HepG2 (cell line): Measurements from ENCODE around the gene DOHH. TPM values are rescaled to one million over a fixed set of nuclear protein-coding genes. Genes with fewer than 3 reads are reported as not detected.

ENCODE experiments used
- ATAC-seq: fragments of 200-7000 bp; cut with Tn5 transposase; 3 replicates; pipeline ENCODE4 v1.9.1; 2020; ENCODE audit warnings: mild to moderate bottlenecking, moderate library complexity
- BruUV-seq: library from RNA; stranded (reverse); fragments of 400-500 nt; replicated peaks from 2 replicates; lab custom pipeline; 2021; lab: Mats Ljungman, UMichigan
- CTCF ChIA-PET: fragments of 300-600 bp; formaldehyde crosslinking; extraction: SDS; loops from one replicate; lab custom pipeline; 2021; ENCODE audit warnings: low total read pairs, inconsistent platforms, low intra/inter-chr PET ratio; lab: Yijun Ruan, JAX
- POLR2A ChIA-PET: fragments of 350-600 bp; sonication (Branson Sonifier 250); formaldehyde crosslinking; loops from one replicate; lab custom pipeline; 2020; ENCODE audit warnings: antibody characterized with exemption, inconsistent platforms; lab: Yijun Ruan, JAX
- DNase-seq: peaks from one replicate; pipeline ENCODE4 v3.0.0-alpha.2; 2015; ENCODE audit warnings: low spot score
- FAIRE-seq: peaks from 3 replicates; lab custom pipeline; 2011; peaks lifted over from hg19 to GRCh38; lab: Jason Lieb, UNC
- H2AFZ ChIP-seq: one replicate; pipeline ENCODE4 v1.6.1; 2011; ENCODE audit warnings: low read length, inconsistent platforms
- H3K27ac ChIP-seq: fragments of 300-600 bp; 3 replicates; pipeline ENCODE4 v1.8.0; 2011; ENCODE audit warnings: mixed run types, mild to moderate bottlenecking, mixed read lengths, low read length, inconsistent platforms; ENCODE audit not compliant: insufficient read depth; ENCODE audit errors: extremely low read length
- H3K27me3 ChIP-seq, 2 experiments: fragments of 200-600 bp in 1 of 2; 2 replicates in 1 of 2; 3 replicates in 1 of 2; pipeline versions ENCODE4 v1.6.0 to v1.8.0; 2011; ENCODE audit warnings: low read length in 2 of 2, mild to moderate bottlenecking in 2 of 2, moderate library complexity in 2 of 2, inconsistent platforms in 1 of 2; ENCODE audit not compliant: insufficient read depth in 2 of 2, control insufficient read depth in 1 of 2
- H3K36me3 ChIP-seq, 2 experiments: fragments of 200-600 bp in 1 of 2; replicated peaks in 1 of 2; 2 replicates in 1 of 2; 3 replicates in 1 of 2; pipeline versions ENCODE4 v1.5.1 to v1.8.0; 2011; ENCODE audit warnings: low read length in 2 of 2, inconsistent platforms in 1 of 2; ENCODE audit not compliant: insufficient read depth in 2 of 2, control insufficient read depth in 1 of 2
- H3K4me1 ChIP-seq: 2 replicates; pipeline ENCODE4 v1.5.1; 2012; ENCODE audit warnings: low read length, inconsistent platforms; ENCODE audit not compliant: insufficient read depth
- H3K4me2 ChIP-seq: 2 replicates; pipeline ENCODE4 v1.6.0; 2011; ENCODE audit warnings: low read depth, low read length, inconsistent platforms
- H3K4me3 ChIP-seq, 3 experiments: fragments of 200-600 bp in 1 of 3; sonication (generic), shearing (Covaris generic) in 1 of 3; replicated peaks in 1 of 3; 2 replicates each; pipeline ENCODE4 v1.5.1; 2011 to 2016; ENCODE audit warnings: low read length in 3 of 3, inconsistent platforms in 2 of 3, low read depth in 2 of 3, mild to moderate bottlenecking in 2 of 3, control low read depth in 1 of 3, mixed read lengths in 1 of 3; ENCODE audit not compliant: insufficient read depth in 1 of 3
- H3K79me2 ChIP-seq: one replicate; pipeline ENCODE4 v1.6.1; 2011; ENCODE audit warnings: low read length, inconsistent platforms; ENCODE audit not compliant: insufficient read depth
- H3K9ac ChIP-seq: 2 replicates; pipeline ENCODE4 v1.6.0; 2011; ENCODE audit warnings: mild to moderate bottlenecking, low read depth, low read length, inconsistent platforms; ENCODE audit not compliant: insufficient read depth
- H3K9me3 ChIP-seq: 2 replicates; pipeline ENCODE4 v1.5.1; 2012; ENCODE audit warnings: mild to moderate bottlenecking, low read length
- H4K20me1 ChIP-seq: 2 replicates; pipeline ENCODE4 v1.6.0; 2011; ENCODE audit warnings: inconsistent platforms, mild to moderate bottlenecking, low read length, moderate library complexity; ENCODE audit not compliant: insufficient read depth
- ELF4 ChIP-seq: sonication (generic); formaldehyde crosslinking; IDR thresholded peaks from 2 replicates; pipeline ENCODE4 v1.5.0; 2020; ENCODE audit warnings: missing genetic modification reagents, mild to moderate bottlenecking, moderate library complexity, borderline replicate concordance
- EP300 ChIP-seq, 3 experiments: sonication (generic) in 1 of 3; formaldehyde crosslinking in 1 of 3; IDR thresholded peaks; 2 replicates each; pipeline versions ENCODE4 v1.5.1 to v1.6.1; 2011 to 2020; ENCODE audit warnings: low read depth in 2 of 3, low read length in 2 of 3, borderline replicate concordance in 1 of 3, improper control_type of control experiment in 1 of 3, mild to moderate bottlenecking in 1 of 3, missing genetic modification reagents in 1 of 3, moderate library complexity in 1 of 3
- FIP1L1 ChIP-seq: fragments of 200-400 bp; formaldehyde crosslinking; IDR thresholded peaks from 2 replicates; pipeline ENCODE4 v1.6.1; 2018; ENCODE audit warnings: low read depth, mild to moderate bottlenecking, low read length, moderate library complexity, borderline replicate concordance; ENCODE audit not compliant: insufficient read depth
- FOXM1 ChIP-seq: sonication (generic); formaldehyde crosslinking; IDR thresholded peaks from 2 replicates; pipeline ENCODE4 v1.5.0; 2020; ENCODE audit warnings: missing genetic modification reagents
- HES4 ChIP-seq: sonication (generic); formaldehyde crosslinking; IDR thresholded peaks from 2 replicates; pipeline ENCODE4 v1.9.0; 2021; ENCODE audit warnings: mild to moderate bottlenecking, missing genetic modification reagents, borderline replicate concordance
- ISX ChIP-seq: sonication (generic); formaldehyde crosslinking; conservative IDR thresholded peaks from 2 replicates; pipeline ENCODE4 v1.5.0; 2020; ENCODE audit warnings: missing genetic modification reagents
- MAFG ChIP-seq: sonication (generic); formaldehyde crosslinking; IDR thresholded peaks from 2 replicates; pipeline ENCODE4 v1.5.1; 2020; ENCODE audit warnings: mild to moderate bottlenecking, missing genetic modification reagents
- MEIS2 ChIP-seq: sonication (generic); formaldehyde crosslinking; IDR thresholded peaks from 2 replicates; pipeline ENCODE4 v1.9.0; 2021; ENCODE audit warnings: mild to moderate bottlenecking, missing genetic modification reagents
- NCOA5 ChIP-seq: sonication (generic); formaldehyde crosslinking; IDR thresholded peaks from 2 replicates; pipeline ENCODE4 v1.4.0; 2020; ENCODE audit warnings: missing genetic modification reagents
- RBFOX2 ChIP-seq: fragments of 200-400 bp; formaldehyde crosslinking; IDR thresholded peaks from 2 replicates; pipeline ENCODE4 v1.6.1; 2017; ENCODE audit warnings: low read depth, mild to moderate bottlenecking, low read length
- RNF2 ChIP-seq: fragments of 450-650 bp; conservative IDR thresholded peaks from 2 replicates; pipeline ENCODE4 v1.6.1; 2016; ENCODE audit warnings: low read depth
- STAT5B ChIP-seq: sonication (generic); formaldehyde crosslinking; IDR thresholded peaks from 2 replicates; pipeline ENCODE4 v1.4.0; 2020; ENCODE audit warnings: missing genetic modification reagents
- ZBTB37 ChIP-seq: sonication (generic); formaldehyde crosslinking; IDR thresholded peaks from 2 replicates; pipeline ENCODE4 v1.4.0; 2020; ENCODE audit warnings: mild to moderate bottlenecking, missing genetic modification reagents
- ZC3H13 ChIP-seq: sonication (generic); formaldehyde crosslinking; IDR thresholded peaks from 2 replicates; pipeline ENCODE4 v1.8.1; 2023; ENCODE audit warnings: mild to moderate bottlenecking, missing genetic modification reagents, moderate library complexity
- ZNF33A ChIP-seq: sonication (generic); formaldehyde crosslinking; IDR thresholded peaks from 2 replicates; pipeline ENCODE4 v1.5.1; 2020; ENCODE audit warnings: missing genetic modification reagents, mild to moderate bottlenecking, moderate library complexity, borderline replicate concordance
- ZNF562 ChIP-seq: sonication (generic); formaldehyde crosslinking; IDR thresholded peaks from 2 replicates; pipeline ENCODE4 v1.8.0; 2022; ENCODE audit warnings: missing genetic modification reagents, borderline replicate concordance
- ZNF768 ChIP-seq: sonication (generic); formaldehyde crosslinking; IDR thresholded peaks from 2 replicates; pipeline ENCODE4 v1.4.0; 2020; ENCODE audit warnings: missing genetic modification reagents
- WGBS: methylation state at CpG from one replicate; pipeline ENCODE4 v1.1.6; 2017; ENCODE audit warnings: low lambda C conversion rate; 5-methylcytosine and 5-hydroxymethylcytosine counted together
- in situ Hi-C: cut with HindIII; loops from 2 replicates; pipeline ENCODE4 v1.10.0; 2017; ENCODE audit warnings: low pct_unique_long_range_greater_than_20kb; ENCODE audit not compliant: extremely low pct_ligation_motif_present
- intact Hi-C: fragments of 100-400 bp; cut with micrococcal nuclease; formaldehyde crosslinking; loops from one replicate; pipeline ENCODE4 v1.10.0; 2022; ENCODE audit not compliant: unreplicated experiment
- polyA plus RNA-seq, 8 experiments: library from polyadenylated mRNA; depleted of rRNA in 3 of 8; stranded (reverse) in 7 of 8; unstranded in 1 of 8; fragments of >200 nt; fragmentation: Illumina TruSeq in 4 of 8; extraction: Trizol in 4 of 8; gene quantifications; 2 replicates each; pipeline versions ENCODE4 v1.2.1 to v1.2.3, GENCODE V29; 2011 to 2016; ENCODE audit warnings: low read depth in 4 of 8, missing spikeins in 1 of 8, mixed read lengths in 1 of 8; ENCODE audit not compliant: insufficient read depth in 1 of 8
- total RNA-seq, 5 experiments: library from RNA; depleted of rRNA; stranded (reverse); fragments of >200 nt; fragmentation: Illumina TruSeq; extraction: Trizol; gene quantifications; 2 replicates each; pipeline ENCODE4 v1.2.3, GENCODE V29; 2016; ENCODE audit warnings: low read depth in 1 of 5

The DOHH gene
- total and polyA plus RNA-seq, 2 of the 13 experiments (the other 11 are each of a cell fraction or from before 2014, with no cell fraction given), result 3.5 to 13.7 TPM

GRCh38 chr19:3522421-3523360 lies 22.2 kb upstream of the DOHH start:
- Histone ChIP-seq H3K27me3 (no peaks in the 10 kb centered on the region), H3K9me3 (no peaks in the 10 kb centered on the region), H2AFZ (no peak overlapping the region), H3K79me2 (peaks cover 22% of the 10 kb centered on the region), H3K27ac (no peak overlapping the region), H3K4me2 (no peak overlapping the region)
- ATAC-seq, result no peak
- BruUV-seq, result no TSS peak
- CTCF ChIA-PET, result no interaction called here
- 0 out of 2 replicates have a peak, but pooled peaks have one; percentile 2 for TF ChIP-seq ZNF768 (CRISPR knock-in tag)
- TF ChIP-seq MEIS2 (CRISPR knock-in tag), result no peak
- 0 out of 2 replicates have a peak, but pooled peaks have one; percentile 17 for TF ChIP-seq RBFOX2
- TF ChIP-seq, all 625 proteins: peak for 2
- DNase-seq (no peak), FAIRE-seq (no peak)
- in situ Hi-C loops, result no loop called here
- no peak overlapping the region for H3K9ac ChIP-seq
- POLR2A ChIA-PET, result no interaction called here
- peaks cover 28 to 57% of the 10 kb centered on the region in 2 experiments for H3K36me3 ChIP-seq
- intact Hi-C loops, result no loop called here
- H4K20me1 ChIP-seq, result peaks cover 14% of the 10 kb centered on the region; the same call in 1 of the 2 replicates
- H3K4me3 ChIP-seq, result no peak overlapping the region
- H3K4me1 ChIP-seq, result peaks cover 3% of the 10 kb centered on the region; the same call in 1 of the 2 replicates
- WGBS, result 98% methylated on average over 21 of the region's 40 CpGs

GRCh38 chr19:3521104-3521445 lies 20.6 kb upstream of the DOHH start:
- no peak for DNase-seq
- H3K4me3 ChIP-seq, result no peak overlapping the region
- BruUV-seq, result no TSS peak
- in situ Hi-C loops (no loop called here), intact Hi-C loops (no loop called here)
- ChIA-PET POLR2A (interaction anchor here (0.7 kb wide), 1 partner anchor 20 kb away, joined by 3 read pairs; no protein-coding TSS in a partner anchor), CTCF (no interaction called here)
- no peak for ATAC-seq
- H2AFZ ChIP-seq, result no peak overlapping the region
- H3K27ac ChIP-seq, result no peak overlapping the region
- no peak overlapping the region for H3K4me2 ChIP-seq
- peaks cover 30% of the 10 kb centered on the region for H3K79me2 ChIP-seq
- H4K20me1 ChIP-seq, result peaks cover 25% of the 10 kb centered on the region; the same call in 1 of the 2 replicates
- no peaks in the 10 kb centered on the region for H3K27me3 ChIP-seq
- FAIRE-seq, result no peak
- 96% methylated on average over 5 of the region's 7 CpGs for WGBS
- H3K9me3 ChIP-seq, result no peaks in the 10 kb centered on the region
- peaks cover 19 to 46% of the 10 kb centered on the region in 2 experiments; a peak in 4 of 5 replicates for H3K36me3 ChIP-seq
- no peak overlapping the region for H3K9ac ChIP-seq
- peaks cover 15% of the 10 kb centered on the region for H3K4me1 ChIP-seq
- TF ChIP-seq EP300 (IDR thresholded peaks at IDR 0.05; ENCODE audit: low read depth in 2 of 2, low read length in 2 of 2) (no peak), EP300 (CRISPR knock-in tag; IDR thresholded peaks at IDR 0.05; ENCODE audit: borderline replicate concordance) (no peak), STAT5B (CRISPR knock-in tag) (no peak), MAFG (no peak), FOXM1 (CRISPR knock-in tag) (no peak), ISX (CRISPR knock-in tag) (no peak), ZC3H13 (CRISPR knock-in tag) (no peak), ZNF562 (CRISPR knock-in tag) (no peak), ZBTB37 (CRISPR knock-in tag) (no peak), FIP1L1 (no peak), NCOA5 (CRISPR knock-in tag) (no peak), ELF4 (CRISPR knock-in tag) (no peak), ZNF33A (no peak), HES4 (CRISPR knock-in tag) (no peak), RNF2 (no peak)
